ENCODE results near the gene EFL1. TPM values are rescaled to one million over a fixed set of nuclear protein-coding genes. Genes with fewer than 3 reads are reported as not detected.

Gene EFL1
- total RNA-seq, 6 experiments from 2014 or later: 4.6 to 12.9 (median 9.4) TPM

- H3K27ac ChIP-seq: no peak overlapping the region
- H3K9me3 ChIP-seq: no peaks in the 10 kb centered on the region
- TF ChIP-seq POLR2A (IDR thresholded peaks at IDR 0.05): no peak
- TF ChIP-seq CTCF (IDR thresholded peaks at IDR 0.05): no peak
- WGBS (ENCODE audit: insufficient coverage, low coverage, low lambda C conversion rate, missing lambda C conversion rate): 92% methylated on average over 3 of the region's 3 CpGs
- H3K4me1 ChIP-seq: peaks cover 0 to 14% (median 7%) of the 10 kb centered on the region in 4 donors
- intact Hi-C loops (cut with DNase I): no loop called here
- no peaks in the 10 kb centered on the region for H3K27me3 ChIP-seq
- no peak overlapping the region for H3K4me3 ChIP-seq
- DNase-seq (no peak), ATAC-seq (no peak)
- H3K36me3 ChIP-seq: no peaks in the 10 kb centered on the region
These were observed 126.9 kb downstream of the EFL1 start for GRCh38 chr15:82135638-82136037.

DNA sequence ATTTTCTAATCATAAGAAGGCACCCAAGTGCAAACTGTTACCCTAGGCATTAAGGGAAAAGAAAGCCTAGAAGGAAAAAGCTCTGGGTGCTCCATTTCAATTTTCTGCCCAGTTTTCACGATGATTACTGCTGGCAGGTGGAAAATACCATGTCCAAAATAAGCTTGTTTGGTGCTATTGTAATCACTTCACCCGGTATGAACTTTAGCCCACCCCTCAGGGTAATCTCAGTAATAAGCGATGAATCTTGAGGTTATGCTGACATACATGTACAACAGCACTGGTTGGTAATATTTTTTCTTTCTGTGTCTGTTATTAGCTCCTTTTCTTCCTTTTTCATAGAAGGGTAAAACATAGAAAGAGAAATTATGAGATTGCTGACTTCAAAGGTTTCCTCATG is 128.1 kb downstream of the EFL1 start:
- WGBS (ENCODE audit: insufficient coverage, low coverage, low lambda C conversion rate, missing lambda C conversion rate): 91% methylated on average over 3 of the region's 3 CpGs
- Histone ChIP-seq H3K9me3 (no peaks in the 10 kb centered on the region), H3K36me3 (no peaks in the 10 kb centered on the region), H3K27ac (no peak overlapping the region), H3K4me3 (no peak overlapping the region), H3K4me1 (peaks cover 0 to 14% (median 7%) of the 10 kb centered on the region in 4 donors), H3K27me3 (no peaks in the 10 kb centered on the region)
- intact Hi-C loops (cut with DNase I): no loop called here
- no peak for TF ChIP-seq POLR2A (IDR thresholded peaks at IDR 0.05)
- TF ChIP-seq CTCF (IDR thresholded peaks at IDR 0.05): no peak
- ATAC-seq (no peak), DNase-seq (no peak)

- no peaks in the 10 kb centered on the region for H3K27me3 ChIP-seq
- TF ChIP-seq POLR2A (IDR thresholded peaks at IDR 0.05) (no peak), CTCF (IDR thresholded peaks at IDR 0.05) (no peak)
- no peaks in the 10 kb centered on the region for H3K36me3 ChIP-seq
- no peak overlapping the region for H3K4me3 ChIP-seq
- H3K27ac ChIP-seq: peak overlapping the region in 1 of 3 donors; percentile 58
- H3K4me1 ChIP-seq: peaks cover 0 to 24% (median 11%) of the 10 kb centered on the region in 4 donors
- intact Hi-C loops (cut with DNase I): no loop called here
- no peaks in the 10 kb centered on the region for H3K9me3 ChIP-seq
- WGBS (ENCODE audit: insufficient coverage, low coverage, low lambda C conversion rate, missing lambda C conversion rate): 88% methylated on average over 1 of the region's 1 CpG
- ATAC-seq: peak; percentile 79 to 84 (median 80)
- DNase-seq: no peak
These were observed 129.3 kb downstream of the EFL1 start for GRCh38 chr15:82133251-82133650.

- DNase-seq: peak in 1 of 3 donors; percentile 30
- TF ChIP-seq CTCF (IDR thresholded peaks at IDR 0.05) (no peak), POLR2A (IDR thresholded peaks at IDR 0.05) (no peak)
- intact Hi-C loops (cut with DNase I): no loop called here
- Histone ChIP-seq H3K27ac (peak overlapping the region in 1 of 3 donors; percentile 58), H3K27me3 (no peaks in the 10 kb centered on the region), H3K9me3 (no peaks in the 10 kb centered on the region), H3K4me1 (peaks cover 0 to 29% (median 14%) of the 10 kb centered on the region in 4 donors), H3K36me3 (no peaks in the 10 kb centered on the region), H3K4me3 (no peak overlapping the region)
- peak; percentile 27 to 87 (median 52) for ATAC-seq
- 100% methylated on average over 1 of the region's 2 CpGs for WGBS (ENCODE audit: insufficient coverage, low coverage, low lambda C conversion rate, missing lambda C conversion rate)
These were observed 129.8 kb downstream of the EFL1 start for GRCh38 chr15:82132742-82133141.

- intact Hi-C loops (cut with DNase I): no loop called here
- Histone ChIP-seq H3K27me3 (no peaks in the 10 kb centered on the region), H3K27ac (no peak overlapping the region), H3K4me1 (peaks cover 0 to 34% (median 15%) of the 10 kb centered on the region in 4 donors), H3K36me3 (no peaks in the 10 kb centered on the region), H3K4me3 (no peak overlapping the region), H3K9me3 (no peaks in the 10 kb centered on the region)
- 93% methylated on average over 6 of the region's 6 CpGs for WGBS (ENCODE audit: insufficient coverage, low coverage, low lambda C conversion rate, missing lambda C conversion rate)
- ATAC-seq (no peak), DNase-seq (no peak)
- TF ChIP-seq POLR2A (IDR thresholded peaks at IDR 0.05) (no peak), CTCF (IDR thresholded peaks at IDR 0.05) (no peak)
These were observed 130.4 kb downstream of the EFL1 start for GRCh38 chr15:82132096-82132495.

All from right lobe of liver (tissue), 6 donors.